ENCODE results near the gene MED15.

DNA sequence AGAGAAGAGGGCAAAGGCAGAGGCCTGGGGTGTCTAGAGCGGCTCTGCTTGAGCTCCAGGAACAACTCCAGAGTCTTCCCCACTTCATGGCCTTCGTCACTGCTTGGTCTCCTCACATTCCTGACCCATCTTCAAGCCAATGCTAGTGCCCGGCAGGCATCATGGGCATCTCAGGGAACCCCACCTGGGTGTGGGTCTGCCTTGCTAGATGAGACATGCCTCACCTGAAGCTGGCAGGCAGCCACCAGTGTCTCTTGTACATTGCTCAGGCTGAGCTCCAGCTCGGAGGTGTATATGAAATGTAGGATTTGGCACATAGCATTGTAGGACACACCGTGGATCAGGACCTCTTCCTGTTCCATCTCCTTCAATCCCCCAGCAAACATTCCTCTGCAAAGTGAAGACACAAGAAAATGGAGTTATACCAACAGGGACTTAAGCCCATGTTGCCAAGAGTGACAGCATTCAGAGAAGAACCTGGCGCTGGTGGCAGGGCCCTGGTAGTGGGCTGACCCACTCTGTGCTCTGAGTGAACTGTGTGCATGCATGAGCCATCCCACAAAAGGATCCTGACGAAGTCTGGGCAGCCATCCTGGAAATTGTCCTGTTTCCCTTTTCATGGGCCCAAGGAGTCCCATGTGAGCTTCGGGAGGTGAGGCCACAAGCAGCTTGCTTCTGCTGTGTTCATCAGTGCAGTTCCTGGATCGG, 36.1 kb upstream of the MED15 start:
- TF ChIP-seq, protein P1, sequence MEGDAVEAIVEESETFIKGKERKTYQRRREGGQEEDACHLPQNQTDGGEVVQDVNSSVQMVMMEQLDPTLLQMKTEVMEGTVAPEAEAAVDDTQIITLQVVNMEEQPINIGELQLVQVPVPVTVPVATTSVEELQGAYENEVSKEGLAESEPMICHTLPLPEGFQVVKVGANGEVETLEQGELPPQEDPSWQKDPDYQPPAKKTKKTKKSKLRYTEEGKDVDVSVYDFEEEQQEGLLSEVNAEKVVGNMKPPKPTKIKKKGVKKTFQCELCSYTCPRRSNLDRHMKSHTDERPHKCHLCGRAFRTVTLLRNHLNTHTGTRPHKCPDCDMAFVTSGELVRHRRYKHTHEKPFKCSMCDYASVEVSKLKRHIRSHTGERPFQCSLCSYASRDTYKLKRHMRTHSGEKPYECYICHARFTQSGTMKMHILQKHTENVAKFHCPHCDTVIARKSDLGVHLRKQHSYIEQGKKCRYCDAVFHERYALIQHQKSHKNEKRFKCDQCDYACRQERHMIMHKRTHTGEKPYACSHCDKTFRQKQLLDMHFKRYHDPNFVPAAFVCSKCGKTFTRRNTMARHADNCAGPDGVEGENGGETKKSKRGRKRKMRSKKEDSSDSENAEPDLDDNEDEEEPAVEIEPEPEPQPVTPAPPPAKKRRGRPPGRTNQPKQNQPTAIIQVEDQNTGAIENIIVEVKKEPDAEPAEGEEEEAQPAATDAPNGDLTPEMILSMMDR (IDR thresholded peaks at IDR 0.05 in 4 of 5, conservative IDR thresholded peaks at IDR 0.05 in 1 of 5): no peak
- TF ChIP-seq POLR2A (IDR thresholded peaks at IDR 0.05): no peak

Measured in gastrocnemius medialis (tissue), 4 donors.